GM19467 (cell line): ENCODE measurements around the gene MYCBPAP.

Source experiments
- ATAC-seq: cut with Tn5 transposase; IDR thresholded peaks from one replicate; pipeline ENCODE4 v1.9.1; 2021; ENCODE audit warnings: mild to moderate bottlenecking, moderate library complexity; ENCODE audit not compliant: unreplicated experiment

The MYCBPAP gene

DNA sequence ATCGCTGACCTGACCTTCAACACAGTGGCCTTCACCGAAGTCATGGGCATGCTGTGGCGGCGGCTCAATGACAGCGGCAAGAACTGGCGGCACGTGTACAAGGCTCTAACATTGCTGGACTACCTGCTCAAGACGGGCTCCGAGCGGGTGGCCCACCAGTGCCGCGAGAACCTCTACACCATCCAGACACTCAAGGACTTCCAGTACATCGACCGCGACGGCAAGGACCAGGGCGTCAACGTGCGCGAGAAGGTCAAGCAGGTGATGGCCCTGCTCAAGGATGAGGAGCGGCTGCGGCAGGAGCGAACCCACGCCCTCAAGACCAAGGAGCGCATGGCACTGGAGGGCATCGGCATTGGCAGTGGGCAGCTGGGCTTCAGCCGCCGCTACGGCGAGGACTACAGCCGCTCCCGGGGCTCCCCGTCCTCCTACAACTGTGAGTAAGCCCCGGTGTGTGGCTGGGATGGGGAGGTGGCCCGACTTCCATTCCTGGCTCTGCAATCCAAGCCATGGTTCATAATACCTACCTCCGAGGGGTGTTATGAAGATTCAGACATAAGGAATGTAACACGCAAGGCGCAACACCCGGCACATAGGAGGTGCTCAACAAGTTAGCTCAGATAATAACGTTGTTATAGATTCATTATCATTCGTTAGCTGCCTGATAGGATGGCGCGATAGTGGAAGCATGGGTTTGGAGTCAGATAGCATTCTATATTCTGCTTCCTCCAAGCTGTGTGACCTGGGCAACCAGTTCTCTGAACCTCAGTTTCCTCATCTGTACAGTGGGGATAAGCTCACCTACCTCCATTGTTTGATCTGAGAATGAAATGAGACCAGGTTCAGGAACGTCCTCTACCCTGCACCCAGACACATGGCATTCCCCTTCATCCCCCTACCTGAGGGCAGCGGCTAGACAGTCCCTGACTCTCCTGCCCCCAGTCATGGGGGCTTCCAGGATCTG lies 28.7 kb downstream of the MYCBPAP start:
- ATAC-seq: no peak

- no peak for ATAC-seq
Measured at GRCh38 chr17:50537721-50538548, 29.7 kb downstream of the MYCBPAP start.

GRCh38 chr17:50538549-50539410 lies 30.5 kb downstream of the MYCBPAP start:
- ATAC-seq: no peak

GRCh38 chr17:50539762-50540559 lies 31.7 kb downstream of the MYCBPAP start:
- no peak for ATAC-seq

DNA sequence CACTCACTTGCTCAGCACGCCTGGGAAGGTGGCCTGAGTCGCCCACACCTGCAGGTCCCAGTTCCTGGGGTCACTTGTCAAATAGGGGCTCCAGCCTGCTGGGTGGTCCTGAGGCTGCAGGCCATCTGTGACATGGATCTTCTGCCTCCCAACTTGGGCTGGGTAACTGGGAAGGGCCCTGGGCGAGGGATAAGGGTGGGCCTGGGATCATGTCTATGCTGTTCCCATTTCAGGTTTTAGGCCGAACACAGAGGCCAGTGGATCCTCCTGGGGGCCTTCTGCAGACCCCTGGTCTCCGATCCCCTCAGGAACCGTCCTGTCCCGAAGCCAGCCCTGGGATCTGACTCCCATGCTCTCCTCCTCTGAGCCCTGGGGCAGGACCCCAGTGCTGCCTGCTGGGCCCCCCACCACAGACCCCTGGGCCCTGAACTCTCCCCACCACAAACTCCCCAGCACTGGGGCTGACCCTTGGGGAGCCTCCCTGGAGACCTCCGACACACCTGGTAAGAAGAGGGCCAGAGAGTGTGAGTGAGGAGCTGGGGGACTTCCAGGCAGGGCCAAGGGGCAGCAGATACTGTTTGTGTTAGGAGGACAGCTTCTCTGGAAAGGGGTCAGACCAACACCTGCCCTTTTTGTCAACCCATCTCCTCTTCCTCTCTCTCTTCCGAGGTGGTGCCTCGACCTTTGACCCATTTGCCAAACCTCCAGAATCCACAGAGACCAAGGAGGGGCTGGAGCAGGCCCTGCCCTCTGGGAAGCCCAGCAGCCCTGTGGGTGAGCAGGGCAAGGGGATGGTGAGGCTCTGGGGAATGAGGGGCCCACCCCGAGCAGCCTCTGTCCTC lies 32.5 kb downstream of the MYCBPAP start:
- ATAC-seq: no peak

- no peak for ATAC-seq
Measured at GRCh38 chr17:50541402-50541715, 33.1 kb downstream of the MYCBPAP start.

- ATAC-seq: peak; percentile 57
Measured at GRCh38 chr17:50541716-50542688, 33.8 kb downstream of the MYCBPAP start.

- ATAC-seq: no peak
Measured at GRCh38 chr17:50542795-50543774, 34.8 kb downstream of the MYCBPAP start.

DNA sequence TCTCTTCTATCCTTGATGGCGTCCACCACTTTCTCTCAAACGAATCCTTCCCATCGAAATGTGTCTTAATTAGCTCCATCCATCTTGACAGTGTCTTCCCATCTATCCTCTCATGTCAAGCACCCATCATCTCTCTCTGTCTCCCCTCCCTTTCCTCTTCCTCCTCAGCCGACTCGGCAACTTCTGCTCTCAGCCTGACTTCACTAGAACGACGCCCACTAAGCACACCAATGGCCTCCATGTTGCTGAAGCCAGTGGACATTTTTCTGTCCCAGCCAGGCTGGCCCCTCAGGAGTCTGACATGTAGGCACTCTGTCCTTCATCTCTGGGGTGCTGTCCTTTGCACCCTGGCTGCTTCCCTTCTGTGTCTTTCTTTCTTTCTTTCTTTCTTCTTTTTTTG lies 36.3 kb downstream of the MYCBPAP start:
- no peak for ATAC-seq

- no peak for ATAC-seq
Measured at GRCh38 chr17:50545311-50545710, 37.1 kb downstream of the MYCBPAP start.

DNA sequence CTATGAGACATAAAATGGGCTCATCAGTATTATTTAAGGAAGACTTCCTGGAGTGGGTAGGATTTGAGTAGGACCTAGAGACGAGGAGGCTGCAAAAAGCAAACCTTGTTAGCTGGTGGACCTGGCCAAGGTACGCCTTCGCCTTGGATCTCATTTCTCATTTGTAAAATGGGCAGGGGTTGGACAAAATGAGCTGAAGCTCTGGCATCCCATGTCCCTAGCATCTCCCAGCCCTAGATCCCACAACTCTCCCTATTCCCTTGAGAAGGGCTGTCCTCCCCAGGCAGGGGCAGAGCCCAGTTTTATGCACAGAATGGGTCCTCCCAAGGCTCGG lies 38.4 kb downstream of the MYCBPAP start:
- no peak for ATAC-seq

GRCh38 chr17:50547035-50547735 lies 38.9 kb downstream of the MYCBPAP start, which contains the start of gene SPATA20:
Gene SPATA20, plus strand, starts transcription at chr17:50547174. Its CDS starts 35 bp downstream, at chr17:50547209.
- ATAC-seq: peak; percentile 70

- ATAC-seq: no peak
Measured at GRCh38 chr17:50547736-50548083, 39.5 kb downstream of the MYCBPAP start.

- ATAC-seq: no peak
Measured at GRCh38 chr17:50548831-50549230, 40.6 kb downstream of the MYCBPAP start.

DNA sequence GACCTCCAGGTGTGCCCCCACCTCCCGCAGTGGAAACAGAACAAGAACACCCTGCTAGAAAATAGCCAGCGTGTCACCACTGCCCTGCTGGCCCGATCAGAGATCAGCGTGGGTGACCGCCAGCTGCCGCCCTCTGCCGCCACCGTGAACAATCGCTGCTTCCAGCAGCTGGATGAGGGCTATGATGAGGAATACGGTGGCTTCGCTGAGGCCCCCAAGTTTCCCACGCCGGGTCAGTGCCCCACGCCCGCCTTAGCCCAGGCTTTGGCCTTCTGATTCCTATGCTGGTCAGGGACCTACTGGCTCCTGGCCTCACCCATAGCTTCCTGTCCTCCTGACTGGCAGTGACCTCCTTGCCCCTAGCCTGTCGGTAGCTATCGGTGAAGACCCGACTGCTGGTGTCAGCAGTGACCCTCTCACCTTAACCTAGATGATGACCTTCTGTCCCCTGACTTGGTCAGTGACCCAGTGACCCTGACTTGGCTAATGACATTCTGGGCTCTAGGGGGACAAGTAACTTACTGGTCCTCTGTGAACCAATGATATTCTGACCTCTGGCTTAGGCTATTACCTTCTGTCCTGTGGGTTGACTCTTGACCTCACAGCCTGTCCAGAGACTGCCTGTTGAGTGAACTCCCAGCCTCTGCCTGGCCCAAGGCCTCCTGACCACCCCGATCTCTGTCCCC lies 41.2 kb downstream of the MYCBPAP start:
- no peak for ATAC-seq

GRCh38 chr17:50549969-50550368 lies 41.7 kb downstream of the MYCBPAP start:
- no peak for ATAC-seq
